GM18508 (cell line): ENCODE results near the gene HNRNPA3.
"Not testable (repeated sequence)": the region's sequence is repeated elsewhere in the genome, so short reads cannot be mapped to it uniquely, and the experiment has no call there.

Experiments
- ATAC-seq: cut with Tn5 transposase; IDR thresholded peaks from one replicate; pipeline ENCODE4 v1.9.1; 2021; ENCODE audit warnings: moderate number of reproducible peaks; ENCODE audit not compliant: insufficient read depth, unreplicated experiment

HNRNPA3 gene

DNA sequence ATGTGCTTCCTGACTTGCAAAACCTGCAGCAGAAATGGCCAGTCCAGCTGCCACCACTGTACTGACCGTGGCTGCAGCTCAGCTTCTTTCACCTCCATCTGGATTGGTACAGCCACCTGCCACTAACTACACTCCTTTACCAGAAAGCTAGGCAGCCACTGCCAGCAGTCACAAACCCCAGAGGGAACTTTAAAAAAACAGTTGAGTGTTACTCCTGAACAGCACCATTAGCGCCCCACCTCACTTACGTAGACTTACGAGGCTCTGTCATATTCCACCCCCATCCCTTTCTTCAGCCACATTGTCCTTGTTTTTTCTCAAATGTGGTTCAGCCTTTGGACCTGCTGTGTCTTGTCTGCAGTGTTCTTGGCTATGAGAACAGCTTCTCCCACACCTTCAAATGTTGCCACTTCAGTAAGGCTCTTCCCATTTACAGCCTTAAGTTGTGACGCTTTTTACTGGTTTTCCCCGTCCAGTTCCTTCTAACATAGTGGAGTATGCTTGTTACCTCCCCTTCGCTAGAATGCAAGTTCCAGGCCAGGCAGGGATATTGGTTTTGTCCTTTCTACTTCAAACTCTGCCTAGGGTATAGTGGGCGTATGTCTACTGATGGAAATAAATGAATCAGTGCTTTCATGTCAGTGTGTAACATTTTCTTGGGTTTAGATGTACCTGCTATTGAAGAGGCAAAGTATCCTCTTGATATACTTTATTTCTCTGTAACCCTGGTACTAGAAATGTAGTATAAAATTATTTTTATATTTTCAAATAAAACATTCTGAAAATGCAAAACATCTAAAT is 17.0 kb downstream of the HNRNPA3 start:
- ATAC-seq: no peak

DNA sequence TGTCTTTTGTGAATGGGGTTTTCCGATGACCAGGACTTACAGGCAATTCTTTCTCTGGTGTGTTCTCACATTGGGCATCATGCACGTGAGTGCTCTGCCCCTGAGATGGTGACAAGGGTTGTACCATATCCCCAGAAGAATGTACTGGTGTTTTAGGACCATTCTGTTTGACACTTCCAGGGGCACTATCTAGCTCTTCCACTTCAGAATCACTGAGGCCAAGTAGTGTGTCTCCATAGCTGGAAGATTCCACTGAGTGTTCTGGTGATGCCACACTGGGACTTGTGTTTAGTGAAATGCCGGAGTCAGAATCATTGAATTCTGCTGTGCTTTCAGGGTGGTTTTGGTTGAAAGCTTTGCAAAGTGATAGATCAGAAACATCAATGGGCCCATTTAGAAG is 18.7 kb downstream of the HNRNPA3 start:
- ATAC-seq: no peak

DNA sequence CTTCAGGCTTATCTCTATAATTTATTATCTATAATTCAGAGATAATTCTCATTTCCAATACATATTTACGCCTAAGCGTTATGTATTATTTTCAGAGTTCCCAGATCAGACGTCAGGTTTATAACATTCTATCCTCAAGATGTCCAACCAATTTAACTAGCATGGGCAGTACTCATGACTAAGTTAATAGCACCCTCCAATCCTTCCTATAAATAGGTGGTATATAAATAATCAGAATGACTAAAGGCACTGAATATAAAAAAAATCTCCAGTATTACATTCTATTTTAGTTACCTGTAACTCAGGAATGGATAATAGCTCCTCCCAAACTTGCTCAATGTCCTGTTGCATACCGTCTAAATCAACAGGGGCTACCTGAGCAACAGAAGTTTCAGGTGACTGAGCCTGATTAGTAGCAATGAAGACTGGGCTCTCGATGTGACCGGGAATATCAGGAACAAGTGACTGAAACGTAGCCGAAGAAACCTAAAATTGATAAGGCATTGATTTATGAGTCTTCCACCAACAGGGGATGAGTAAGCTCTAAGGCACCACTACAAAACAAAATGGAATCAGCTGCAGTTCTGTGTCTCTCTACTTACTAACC is 19.6 kb downstream of the HNRNPA3 start:
- ATAC-seq: no peak

DNA sequence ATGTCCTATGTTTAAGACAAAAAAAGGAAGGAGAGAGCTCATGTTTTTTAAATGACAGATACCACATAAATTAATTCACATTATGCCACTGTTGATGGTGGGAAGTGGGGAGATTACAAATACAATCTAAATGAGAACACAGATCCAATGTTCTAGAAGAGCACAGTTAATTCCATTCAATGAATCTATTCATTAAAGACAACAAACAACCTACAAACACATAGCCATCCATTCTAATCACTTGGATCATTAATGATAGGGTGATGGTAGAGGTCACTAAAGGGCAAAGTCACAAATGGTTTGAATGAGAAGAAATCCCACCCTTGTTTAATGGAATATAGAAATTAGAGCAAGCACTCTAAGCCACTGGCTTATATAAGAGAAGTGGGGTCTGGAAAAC is 21.7 kb downstream of the HNRNPA3 start:
- no peak for ATAC-seq

DNA sequence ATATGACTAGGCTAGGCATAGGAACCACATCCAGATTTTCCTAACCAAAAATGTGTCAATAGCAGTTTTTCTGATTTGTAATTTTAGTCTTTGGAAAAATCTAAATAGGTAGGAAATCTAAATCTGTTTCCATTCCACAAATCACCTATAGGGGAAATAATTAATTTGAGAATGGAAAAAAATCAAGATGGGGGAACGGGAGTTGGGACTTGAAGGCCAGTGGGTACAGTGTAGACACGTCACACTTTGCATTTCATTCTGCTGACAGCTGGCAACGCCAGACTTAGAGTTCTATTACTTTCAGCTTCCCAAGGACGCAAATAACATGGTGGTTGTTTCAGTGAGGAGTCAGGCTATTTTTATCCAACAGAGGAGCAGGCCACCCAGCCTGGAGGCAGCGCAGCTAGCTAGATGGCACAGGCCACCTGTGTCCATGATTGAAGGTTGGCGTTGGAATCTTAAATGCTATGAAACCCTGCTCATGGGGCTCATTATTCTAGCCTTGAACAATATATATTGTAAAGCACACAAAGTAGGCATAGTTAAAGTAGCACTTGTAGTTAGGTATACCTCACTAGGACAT is 23.4 kb downstream of the HNRNPA3 start:
- ATAC-seq: no peak

DNA sequence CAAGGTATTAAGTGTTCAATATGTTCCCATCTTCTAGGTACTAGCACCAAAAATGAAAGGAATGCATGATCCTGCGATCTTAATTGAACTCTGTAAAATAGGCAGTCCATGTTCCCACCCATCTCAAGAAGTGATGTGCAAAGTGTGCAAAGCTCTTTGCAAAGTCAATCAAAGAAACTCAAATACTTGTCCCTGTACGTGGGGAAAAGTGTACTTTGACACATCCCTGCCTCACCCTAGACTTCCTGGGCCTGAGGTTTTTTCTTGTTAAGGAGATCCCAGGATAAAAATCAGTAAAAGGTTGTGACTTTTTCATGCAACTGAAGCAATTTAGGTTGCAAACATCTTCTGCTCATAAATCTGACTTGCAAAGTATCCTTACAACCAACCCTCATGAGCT is 25.3 kb downstream of the HNRNPA3 start:
- no peak for ATAC-seq

DNA sequence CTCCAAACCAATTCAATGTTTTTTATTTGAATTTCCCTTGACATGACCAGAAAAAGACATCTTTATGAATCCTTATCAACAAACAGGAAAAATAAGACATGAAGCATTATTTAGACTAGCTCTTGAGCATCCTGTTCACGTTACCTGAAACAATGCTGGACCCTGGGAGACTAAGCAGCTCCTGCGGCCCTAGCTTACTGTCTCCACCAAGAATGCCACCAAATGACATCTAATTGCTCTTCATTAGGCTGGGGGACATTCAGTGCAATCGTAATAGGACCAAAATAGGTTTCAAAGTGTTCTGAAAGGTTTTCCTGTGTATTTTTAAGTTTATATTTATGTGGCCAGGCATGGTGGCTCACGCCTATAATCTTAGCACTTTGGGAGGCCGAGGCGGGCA is 26.5 kb downstream of the HNRNPA3 start:
- ATAC-seq: no peak

DNA sequence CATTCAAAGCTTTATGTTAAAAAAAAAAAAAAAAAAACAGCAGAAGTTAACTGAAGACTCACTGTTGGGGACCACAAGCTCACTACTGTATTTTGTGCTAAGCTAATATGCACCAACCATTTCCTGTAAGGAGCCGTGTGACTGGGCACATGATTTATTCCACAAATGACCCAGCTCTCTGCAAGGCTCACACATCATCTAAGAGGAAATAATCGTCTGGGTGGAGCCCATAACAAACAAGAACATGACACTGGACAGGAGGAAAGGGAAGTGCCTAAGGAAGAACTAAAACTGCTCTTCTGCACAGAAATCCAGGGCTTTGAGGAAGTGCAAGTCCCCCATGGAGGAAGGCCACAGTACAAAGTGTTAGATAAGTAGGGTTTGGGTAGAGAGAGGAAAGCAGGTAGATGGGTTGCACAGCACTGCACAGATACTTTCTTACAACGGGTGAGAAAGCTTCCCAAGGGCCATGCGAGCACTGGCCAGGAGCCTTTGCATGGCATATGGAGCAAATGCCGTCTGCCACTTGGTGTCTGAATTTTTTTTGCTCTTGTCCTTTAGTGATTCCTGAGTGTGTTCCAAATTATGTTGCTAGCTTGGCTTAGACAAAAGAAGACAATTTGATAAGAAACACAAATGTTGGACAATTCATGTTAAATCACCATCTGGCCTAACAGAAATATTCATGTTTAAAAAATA is 27.5 kb downstream of the HNRNPA3 start:
- peak; percentile 58 for ATAC-seq

DNA sequence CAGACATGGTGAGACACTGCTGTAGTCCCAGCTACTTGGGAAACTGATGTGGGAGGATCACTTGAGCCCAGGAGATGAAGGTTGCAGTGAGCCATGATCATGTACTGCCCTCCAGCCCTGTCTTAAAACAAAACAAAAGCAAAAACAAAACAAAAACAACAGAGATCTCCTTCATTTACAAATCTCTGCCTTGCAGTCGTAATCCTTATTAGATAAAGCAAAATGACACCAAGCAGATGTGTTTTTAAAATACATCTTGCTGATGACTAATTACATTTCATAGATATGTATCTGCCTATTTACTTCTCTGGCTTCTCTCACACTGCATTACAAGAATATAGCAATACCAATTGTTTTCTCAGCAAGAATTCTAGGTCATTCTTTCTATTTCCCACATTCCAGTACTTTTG is 29.1 kb downstream of the HNRNPA3 start:
- no peak for ATAC-seq

DNA sequence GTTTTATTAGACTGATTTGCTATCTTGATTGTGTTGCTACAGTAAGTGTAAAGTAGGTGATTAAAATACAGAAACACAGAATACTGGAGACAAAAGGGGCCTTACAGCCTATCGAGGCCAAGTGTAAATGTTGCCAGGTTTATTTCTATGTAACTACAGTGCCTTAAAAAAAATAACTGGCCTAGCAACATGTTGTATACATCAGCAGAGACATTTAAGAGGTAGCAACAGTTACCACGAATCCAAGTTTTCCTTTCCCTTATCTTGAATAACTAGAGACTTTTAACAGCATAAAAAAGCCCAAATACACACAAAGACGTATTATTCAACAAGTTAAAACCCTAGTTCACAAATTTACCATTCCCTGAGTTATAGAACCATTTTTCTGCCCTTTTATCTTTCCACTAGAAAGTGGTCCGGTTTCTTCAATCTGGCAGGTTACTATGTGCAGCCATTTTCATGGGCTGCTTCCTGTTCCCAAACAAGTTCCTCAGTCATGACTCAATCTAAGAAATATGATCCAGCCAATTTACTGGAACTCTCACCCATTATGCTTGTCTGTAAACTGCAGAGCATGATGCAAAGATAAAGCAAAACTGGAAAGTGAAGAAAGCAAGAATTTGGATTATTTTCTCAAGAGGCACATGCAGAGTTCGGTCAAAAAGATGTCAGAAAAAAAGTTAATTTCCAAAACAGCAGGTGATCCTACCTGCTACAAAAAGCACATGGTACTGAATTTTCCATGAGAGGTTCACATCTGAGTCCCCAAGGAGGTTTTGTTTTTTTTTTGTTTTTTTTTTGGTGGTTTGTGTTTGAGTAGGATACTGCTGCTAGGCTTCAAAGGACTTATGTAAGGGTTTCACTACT is 29.8 kb downstream of the HNRNPA3 start:
- ATAC-seq: no peak

DNA sequence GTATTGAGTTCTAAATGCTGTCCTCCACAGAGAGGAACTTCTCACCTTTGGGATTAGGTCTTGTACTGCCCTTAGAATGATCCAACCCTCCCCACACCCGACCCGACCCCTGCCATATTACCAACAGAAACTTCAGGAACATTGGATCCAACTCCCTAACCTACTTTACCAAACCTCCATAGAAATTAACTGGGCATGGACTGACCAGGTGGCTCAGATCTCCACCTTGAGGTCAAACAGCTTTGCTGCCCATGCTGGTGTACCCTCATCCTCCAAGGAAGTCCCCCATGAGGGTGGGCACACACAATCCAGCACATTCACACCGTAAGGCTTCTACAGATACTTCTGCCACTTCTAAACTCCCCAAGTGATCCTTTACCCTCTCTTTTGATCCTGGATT is 30.5 kb downstream of the HNRNPA3 start:
- ATAC-seq: no peak

DNA sequence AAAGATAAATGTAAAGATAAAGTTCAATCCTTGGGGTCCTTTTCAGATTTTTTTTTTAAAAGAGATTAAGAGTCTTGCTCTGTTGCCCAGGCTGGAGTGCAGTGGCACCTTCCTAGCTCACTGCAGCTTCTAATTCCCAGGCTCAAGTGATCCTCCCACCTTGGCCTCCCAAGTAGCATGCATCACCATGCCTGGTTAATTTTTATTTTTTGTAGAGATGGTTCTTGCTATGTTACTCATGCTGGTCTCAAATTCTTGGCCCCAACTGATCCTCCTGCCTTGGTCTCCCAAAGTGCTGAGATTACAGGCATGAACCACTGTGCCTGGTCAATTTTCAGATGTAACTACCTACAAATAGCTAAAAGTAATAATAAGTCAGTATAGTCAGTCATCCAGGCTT is 30.9 kb downstream of the HNRNPA3 start:
- ATAC-seq: no peak

DNA sequence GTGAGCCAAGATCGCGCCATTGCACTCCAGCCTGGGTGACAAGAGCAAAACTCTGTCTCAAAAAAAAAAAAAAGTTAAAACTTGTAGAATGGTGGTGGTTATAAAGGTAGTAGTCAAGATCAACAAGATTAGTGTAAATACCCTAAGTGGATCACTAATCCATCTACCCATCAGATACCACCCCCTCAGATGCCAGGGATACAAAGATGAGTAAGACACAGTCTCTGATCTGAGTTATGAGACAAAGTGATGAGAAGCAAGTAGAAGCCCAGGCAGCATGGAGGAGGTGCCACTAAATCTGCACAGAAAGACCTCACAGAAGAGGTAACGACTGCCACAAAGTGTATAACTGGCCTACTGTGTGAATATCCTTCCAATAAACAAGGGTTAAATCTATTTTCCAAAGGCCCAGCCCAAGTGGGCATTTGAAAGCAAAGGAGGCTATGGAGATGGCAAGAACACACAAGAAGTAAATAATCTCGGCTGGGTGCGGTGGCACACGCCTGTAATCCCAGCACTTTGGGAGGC is 31.7 kb downstream of the HNRNPA3 start:
- ATAC-seq: no peak

DNA sequence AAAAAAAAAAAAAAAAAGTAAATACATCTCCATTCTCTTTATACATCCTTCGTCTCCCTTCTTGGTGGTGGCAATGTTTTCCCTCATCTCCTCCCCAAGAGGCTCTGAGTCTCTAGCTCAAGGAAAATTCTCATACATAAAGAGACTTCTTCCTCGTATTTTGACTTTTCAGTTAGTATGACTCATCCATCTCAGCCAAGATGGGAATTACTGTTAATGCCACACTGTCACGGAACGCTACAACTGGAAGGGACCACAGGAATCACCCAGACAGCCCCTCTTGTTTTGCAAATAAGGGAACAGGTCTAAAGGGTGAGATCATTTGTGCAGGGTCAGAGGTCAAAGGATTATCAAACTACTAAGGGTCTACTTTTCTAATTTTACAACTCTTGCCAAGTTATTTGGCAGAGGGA is 32.4 kb downstream of the HNRNPA3 start:
- no peak for ATAC-seq

DNA sequence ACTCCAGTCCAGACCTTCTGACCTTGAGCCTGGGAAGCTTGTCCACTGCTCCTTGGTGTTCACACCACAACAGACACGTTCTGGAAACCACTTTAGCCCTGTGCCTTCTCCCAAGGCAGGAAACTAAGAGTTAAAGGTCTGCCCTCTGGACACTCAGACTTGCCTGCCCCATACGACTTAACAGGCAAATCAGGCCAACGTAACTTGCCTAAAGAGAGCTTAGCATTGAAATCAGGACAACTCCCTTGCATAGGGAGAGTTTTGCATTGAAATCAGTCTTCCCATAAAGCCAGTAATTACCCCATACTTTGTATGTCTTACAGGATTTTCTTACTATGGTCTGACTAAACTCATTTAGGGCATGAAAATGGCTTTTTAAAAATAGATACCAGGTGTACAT is 33.4 kb downstream of the HNRNPA3 start:
- no peak for ATAC-seq

DNA sequence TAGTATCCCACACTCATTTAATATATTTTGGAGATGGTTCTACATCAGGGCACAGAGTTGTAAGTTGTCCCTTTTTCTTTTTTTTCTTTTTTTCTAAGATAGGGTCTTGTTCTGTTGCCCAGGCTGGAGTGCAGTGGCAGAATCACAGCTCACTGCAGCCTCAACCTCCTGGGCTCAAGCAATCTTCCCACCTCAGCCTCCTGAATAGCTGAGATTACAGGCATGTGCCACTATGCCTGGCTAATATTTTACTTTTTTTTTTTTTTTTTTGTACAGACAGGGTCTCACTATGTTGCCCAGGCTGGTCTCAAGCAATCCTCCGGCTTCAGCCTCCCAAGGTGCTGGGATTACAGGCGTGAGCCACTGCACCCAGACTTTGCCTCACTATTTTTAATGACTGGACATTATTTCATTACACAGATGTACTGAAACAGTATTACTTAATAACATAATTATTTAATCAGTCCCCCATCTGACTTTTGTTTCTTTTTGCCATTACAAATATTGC is 34.0 kb downstream of the HNRNPA3 start:
- not testable (repeated sequence) for ATAC-seq

DNA sequence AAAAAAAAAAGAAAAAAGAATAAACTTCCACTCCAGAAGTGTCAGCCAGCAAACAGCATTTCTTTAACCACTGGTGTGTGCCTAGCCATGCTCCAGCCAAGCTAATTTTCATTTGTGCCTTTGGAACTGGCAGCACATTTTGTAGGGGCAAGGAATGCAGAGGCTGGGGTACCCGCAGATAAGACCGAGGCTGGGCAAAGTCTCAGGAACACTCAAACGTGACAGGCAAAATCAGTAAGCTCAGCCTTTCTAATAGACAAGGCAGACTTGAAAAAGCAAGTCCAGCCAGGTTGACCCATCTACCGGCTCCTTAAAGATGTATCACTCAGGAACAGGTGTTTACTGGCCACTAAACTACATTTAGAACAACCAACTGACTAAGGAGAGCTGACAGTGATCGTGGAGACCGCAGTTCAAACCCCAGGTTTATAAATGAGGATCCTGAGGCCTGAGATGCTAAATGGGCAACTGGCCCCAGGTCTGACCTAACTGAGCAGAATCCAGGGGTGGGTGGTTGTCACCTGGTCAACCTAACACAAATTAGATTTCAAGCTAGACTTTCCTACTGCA is 35.2 kb downstream of the HNRNPA3 start:
- no peak for ATAC-seq

DNA sequence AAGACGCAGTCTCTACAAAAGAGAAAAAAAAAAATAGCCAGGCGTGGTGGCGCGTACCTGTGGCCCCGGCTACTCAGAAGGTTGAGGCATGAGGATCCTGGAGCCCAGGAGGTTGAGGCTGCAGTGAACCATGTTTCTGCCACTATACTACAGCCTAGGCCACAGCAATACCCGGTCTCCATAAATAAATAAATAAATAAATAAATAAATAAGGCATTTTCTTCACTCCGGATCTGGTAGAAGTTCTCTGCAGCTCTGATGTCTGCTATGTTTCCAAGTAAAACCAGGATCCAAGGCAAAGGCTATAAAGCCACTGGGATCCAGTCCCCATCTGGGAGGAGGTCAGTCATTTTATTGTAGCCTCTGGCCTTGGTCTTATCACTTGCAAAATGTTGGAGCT is 36.4 kb downstream of the HNRNPA3 start:
- ATAC-seq: no peak

DNA sequence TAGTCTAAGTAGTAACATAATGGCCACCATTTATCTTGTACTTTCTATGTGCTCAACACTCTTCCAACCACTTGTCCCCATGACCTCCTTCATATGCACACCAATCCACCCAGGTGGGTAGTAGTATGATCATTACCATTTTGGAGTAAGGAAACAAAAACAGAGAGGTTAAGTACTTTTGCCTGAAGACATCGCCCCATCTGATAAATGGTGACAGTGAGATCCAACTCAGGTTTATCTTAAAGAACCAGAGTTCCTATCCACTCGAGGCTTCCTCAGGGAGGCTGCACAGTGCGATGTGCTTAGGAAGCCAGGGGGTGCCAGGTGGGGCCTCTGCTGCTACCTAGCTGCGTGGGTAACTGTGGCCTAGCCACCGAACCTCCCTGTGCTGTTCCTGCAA is 37.9 kb downstream of the HNRNPA3 start:
- ATAC-seq: no peak

DNA sequence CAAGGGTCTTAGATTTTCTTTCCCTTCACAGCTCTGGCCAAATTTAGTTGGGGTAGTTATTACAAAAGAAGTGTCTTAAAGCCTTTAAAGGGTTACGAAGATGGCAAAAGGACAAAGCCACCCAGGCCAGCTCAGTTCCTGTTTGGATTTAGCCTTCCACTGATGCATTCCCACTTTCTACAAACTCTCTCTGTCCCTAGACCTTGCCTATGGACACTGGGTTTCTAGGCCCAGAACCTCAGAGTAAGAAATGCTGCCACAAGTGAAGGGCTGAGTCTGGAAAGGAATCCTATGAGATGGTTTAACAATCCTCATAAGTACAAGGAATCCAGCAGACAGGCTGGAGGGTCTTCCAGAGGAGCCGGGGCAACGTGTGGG is 38.6 kb downstream of the HNRNPA3 start:
- ATAC-seq: no peak
